Medulla oblongata (tissue), 1 donor: ENCODE measurements around the gene TARBP2.
"Not testable (repeated sequence)": the region's sequence is repeated elsewhere in the genome, so short reads cannot be mapped to it uniquely, and the experiment has no call there.

Experiments
- DNase-seq: peaks from one replicate; pipeline ENCODE4 v3.0.0-alpha.2; 2015; ENCODE audit errors: extremely low spot score

TARBP2 gene

GRCh38 chr12:53474819-53475218 lies 26.3 kb upstream of the TARBP2 start:
- no peak for DNase-seq

- DNase-seq, result no peak
Observed at GRCh38 chr12:53476769-53477209, 24.3 kb upstream of the TARBP2 start.

GRCh38 chr12:53478865-53479264 lies 22.2 kb upstream of the TARBP2 start:
- no peak for DNase-seq

DNA sequence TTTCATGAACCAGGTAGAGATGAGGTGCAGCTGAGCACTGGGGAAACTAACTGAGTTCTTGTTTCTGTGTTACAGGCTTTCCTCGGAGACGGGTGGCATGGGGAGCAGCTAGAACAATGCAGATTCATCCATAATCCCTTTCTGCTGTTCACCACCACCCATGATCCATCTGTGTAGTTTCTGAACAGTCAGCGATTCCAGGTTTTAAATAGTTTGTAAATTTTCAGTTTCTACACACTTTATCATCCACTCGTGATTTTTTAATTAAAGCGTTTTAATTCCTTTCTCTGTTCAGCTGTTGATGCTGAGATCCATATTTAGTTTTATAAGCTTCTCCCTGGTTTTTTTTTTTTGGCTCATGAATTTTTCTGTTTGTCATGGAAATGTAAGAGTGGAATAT lies 21.8 kb upstream of the TARBP2 start:
- DNase-seq, result no peak

DNA sequence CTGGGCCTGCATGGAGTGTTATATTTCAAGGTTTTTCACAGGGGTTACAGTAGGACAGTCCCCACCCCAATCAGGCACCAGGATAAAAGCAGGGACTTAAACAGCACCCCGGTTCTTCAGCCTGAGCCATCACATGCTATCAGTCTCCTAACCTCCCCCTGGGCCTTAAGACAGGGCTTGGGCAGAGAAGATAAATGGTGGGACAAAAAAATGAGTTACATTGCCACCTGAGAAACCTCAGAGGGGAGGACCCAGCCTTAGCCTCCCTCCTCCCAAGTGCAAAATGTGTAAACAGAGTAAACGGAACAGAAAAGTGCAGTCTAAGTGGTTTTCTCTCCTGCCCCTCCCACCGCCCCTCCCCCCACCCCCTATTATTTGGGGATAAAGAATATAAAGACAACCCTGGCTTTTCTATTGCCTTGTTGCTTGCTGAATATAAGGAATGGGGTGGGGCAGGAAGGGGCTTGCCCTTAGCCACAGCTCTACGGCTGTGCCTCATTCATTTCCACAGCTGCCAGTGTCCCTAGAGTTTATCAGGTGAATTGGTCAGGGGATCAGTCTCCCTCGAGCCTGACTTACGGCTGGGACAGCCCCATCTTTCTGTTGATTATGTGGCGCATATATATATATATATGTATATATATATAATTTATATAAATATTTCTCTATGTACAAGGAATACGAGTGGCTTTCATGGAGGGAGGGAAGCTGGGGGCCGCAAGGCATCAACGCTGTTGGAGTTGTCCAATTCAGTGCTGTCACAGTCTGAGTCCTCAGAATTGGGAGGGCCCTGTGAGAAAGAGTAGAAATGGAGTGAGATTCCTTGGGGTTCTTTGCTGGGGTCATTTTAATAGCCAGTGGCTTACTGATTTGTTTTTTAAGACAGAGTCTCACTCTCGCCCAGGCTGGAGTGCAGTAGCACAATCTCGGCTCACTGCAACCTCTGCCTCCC lies 20.3 kb upstream of the TARBP2 start:
- DNase-seq, result no peak

DNA sequence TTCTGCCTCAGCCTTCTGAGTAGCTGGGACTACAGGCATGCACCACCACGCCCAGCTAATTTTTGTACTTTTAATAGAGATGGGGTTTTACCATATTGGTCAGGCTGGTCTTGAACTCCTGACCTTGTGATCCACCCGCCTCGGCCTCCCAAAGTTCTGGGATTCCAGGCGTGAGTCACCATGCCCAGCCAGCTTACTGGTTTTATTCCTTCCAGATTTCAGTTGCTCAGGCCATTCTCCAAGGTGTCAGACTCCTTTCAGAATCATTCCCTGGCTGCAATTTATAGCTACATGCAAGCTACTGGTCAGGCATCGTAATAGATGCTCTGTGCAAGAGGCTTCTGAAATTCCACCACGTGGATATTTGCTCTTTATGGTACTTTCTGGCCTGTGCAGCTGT lies 19.6 kb upstream of the TARBP2 start:
- not testable (repeated sequence) for DNase-seq

- no peak for DNase-seq
Observed at GRCh38 chr12:53481939-53482586, 19.0 kb upstream of the TARBP2 start.

GRCh38 chr12:53482626-53483168 lies 18.4 kb upstream of the TARBP2 start:
- DNase-seq, result no peak

GRCh38 chr12:53483225-53483978 lies 17.7 kb upstream of the TARBP2 start:
- no peak for DNase-seq

- DNase-seq, result no peak
Observed at GRCh38 chr12:53483979-53484377, 17.1 kb upstream of the TARBP2 start.

DNA sequence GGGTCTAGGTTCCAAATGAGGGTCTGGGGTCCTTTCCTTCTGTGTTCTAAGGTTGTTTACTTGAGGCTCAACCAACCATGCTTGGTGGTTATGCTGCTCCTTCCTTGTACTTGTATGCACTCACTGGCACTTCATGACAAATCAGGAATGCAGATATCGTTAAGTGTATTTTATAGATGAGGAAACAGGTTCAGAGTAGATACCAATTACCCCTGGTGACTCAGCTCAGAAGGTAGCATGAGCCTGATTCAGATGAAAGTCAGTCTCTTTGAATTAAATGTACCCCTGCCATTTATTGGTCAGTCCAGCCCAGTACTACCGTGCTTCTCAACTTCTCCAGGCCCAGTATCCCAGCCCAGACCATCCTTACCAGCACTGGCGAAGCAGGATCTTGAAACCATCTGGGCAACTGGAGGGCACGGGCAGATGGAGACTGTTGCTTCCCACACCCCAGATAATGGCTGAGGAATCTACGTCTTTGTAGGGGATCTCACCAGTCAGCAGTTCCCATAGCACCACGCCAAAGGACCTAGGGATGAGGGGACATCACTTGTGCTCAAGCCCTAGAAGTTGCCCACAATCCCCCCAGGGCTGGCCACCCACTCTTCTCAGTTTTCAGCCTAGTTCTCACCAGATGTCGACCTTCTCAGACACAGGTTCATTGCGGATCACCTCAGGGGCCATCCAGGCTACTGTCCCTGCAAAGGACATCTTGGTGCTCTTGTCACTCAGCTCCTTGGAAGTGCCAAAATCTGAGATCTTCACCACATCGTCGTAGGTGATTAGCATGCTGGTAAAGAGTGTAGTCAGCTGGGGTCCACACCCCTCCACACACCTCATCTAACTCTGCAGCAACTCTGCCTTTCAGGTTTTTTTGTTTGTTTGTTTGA lies 16.2 kb upstream of the TARBP2 start:
- no peak for DNase-seq

GRCh38 chr12:53485955-53486735 lies 14.9 kb upstream of the TARBP2 start:
- no peak for DNase-seq

DNA sequence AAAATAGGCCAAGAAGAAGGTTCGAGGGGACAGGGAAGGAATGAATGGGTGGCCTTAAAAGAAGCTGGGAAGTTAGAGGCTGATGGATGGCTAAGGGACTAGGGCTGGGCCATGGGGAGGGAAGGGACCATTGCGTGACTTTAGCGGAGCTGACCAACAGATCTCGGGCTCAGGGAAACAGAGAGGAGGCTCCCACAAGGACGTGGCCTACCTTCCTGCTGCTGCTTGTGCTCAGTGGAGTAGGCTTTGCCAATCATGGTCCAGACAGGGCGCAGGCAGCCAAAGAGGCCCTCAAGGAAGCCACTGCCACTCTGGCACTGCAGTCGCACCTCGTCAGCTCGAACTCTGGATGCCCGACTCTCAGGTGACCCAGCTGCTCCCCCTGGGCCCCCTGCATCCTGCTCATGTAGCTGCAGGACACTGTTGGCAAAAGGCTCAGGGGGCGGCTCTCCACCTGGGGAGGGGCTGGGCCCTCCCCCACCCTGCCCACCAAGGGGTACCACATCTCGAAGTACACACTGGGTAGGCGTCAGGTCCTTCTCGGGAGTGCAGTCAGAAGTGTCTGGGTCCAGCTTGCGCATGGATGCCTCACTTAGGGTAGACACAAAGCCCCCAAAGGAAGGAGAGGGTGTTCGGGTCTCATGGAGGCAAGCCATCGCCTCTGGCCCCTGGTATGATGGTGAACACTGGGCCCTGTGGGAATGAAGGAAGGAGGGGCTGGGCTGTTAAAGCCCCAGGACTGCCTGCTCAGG lies 14.2 kb upstream of the TARBP2 start:
- DNase-seq, result no peak

DNA sequence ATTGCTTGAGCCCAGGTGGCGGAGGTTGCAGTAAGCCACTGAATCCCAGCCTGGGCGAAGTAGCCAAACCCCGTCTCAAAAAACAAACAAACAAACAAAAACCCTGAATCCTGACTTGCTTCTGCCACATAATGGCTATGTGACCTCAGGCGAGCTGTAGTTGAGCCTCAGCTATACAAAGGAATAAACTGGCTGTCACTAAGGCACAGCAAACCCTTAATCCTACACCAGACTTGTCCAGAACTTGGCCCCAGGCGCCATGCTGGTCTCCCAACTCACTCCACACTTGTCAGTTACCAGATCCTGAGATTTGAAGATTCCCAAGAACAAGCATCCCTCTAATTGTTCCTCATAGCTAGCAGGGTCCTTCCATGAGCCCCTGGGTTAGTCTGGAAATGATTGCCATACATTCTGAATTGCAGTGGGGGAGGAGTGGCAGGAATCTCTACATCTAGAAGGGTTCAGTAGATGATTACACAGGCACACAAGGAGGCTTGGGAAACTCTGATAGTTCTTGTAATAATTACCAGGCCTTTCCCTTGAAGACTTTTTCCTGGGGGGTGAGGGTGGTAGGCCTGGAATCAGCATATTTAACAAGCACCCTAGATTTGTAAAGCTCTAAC lies 11.7 kb upstream of the TARBP2 start:
- no peak for DNase-seq

DNA sequence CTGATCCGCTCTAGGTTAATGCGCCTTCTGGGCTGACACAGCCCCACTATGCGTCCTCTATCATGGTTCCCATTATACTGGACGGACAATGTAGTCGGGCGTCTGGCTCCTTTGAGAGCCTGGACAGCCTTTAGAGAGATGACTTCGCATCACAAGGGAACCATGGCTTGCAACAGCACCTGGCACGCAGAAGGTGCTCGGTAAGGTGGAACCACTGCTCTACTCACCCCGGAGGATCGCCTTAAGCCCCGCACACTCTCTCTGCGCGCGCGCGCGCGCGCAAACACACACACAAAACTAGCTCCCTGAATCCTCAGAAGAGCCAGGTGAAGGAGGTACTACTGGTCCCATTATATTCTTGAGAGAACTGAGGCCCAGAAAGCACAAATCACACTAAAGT lies 8.9 kb upstream of the TARBP2 start:
- no peak for DNase-seq

GRCh38 chr12:53492830-53493609 lies 8.1 kb upstream of the TARBP2 start:
- DNase-seq, result peak; percentile 96

DNA sequence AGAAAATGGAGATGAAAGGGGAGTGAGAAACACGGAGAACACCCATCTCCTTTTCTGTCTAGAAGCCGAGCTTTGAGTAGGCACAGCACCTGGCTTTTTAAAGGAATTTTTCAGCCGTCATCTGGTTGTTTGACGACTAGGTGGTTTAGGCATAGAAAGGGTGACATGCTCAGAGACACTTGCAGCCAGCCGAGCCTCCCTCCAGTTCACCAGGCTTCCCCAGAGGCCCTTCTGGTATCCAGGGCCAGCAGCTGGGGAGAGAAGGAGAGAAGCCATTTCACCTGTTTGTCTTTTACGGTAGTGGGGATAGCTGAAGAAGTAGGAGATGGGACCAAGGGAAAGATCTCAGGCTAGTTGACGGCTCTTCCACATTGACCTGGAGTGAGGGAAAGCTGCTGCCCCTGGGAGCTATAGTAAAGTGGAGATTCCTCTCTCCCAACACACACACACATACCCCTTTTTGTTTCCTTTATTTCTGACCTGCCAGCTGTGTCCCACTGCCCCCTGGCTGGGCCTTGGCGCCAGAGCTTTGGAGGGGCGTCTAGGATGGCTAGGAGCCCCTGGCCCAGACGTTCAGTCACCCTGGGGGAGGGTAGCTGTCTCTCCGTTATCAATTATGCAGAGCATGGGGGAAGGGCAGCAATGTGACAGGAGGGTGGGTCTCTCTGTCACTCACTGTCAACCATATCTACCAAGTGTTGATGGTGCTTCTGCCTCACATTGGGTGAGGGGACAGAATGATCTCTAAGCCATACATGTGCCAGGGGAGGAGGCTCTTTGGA lies 7.3 kb upstream of the TARBP2 start:
- DNase-seq, result peak; percentile 27
